ENCODE data around the gene PRIM2. TPM values are rescaled to one million over a fixed set of nuclear protein-coding genes. Genes with fewer than 3 reads are reported as not detected.

PRIM2 gene
- polyA plus RNA-seq, 1 donor from 2014 or later, result 10.0 TPM

GRCh38 chr6:57301757-57302156 is 15.7 kb upstream of the PRIM2 start:
- Histone ChIP-seq H3K9me3 (ENCODE audit: low read length) (no peaks in the 10 kb centered on the region), H3K9me2 (ENCODE audit: insufficient read depth, low read length) (no peaks in the 10 kb centered on the region), H3K4me3 (ENCODE audit: low read length) (no peak overlapping the region), H3K9ac (ENCODE audit: low read length) (no peak overlapping the region), H2AFZ (ENCODE audit: low read depth, low read length) (no peak overlapping the region), H3K4me2 (ENCODE audit: low read length) (no peak overlapping the region), H3K79me2 (replicated peaks; ENCODE audit: insufficient read depth, low read length) (no peaks in the 10 kb centered on the region), H3K27ac (ENCODE audit: low read length) (no peak overlapping the region), H3K27me3 (ENCODE audit: insufficient read depth, low read depth, low read length) (no peaks in the 10 kb centered on the region), H4K20me1 (ENCODE audit: insufficient read depth) (no peaks in the 10 kb centered on the region), H3K36me3 (ENCODE audit: insufficient read depth, low read length) (no peaks in the 10 kb centered on the region), H3F3A (ENCODE audit: insufficient read depth, low read length, poor library complexity, severe bottlenecking) (no peaks in the 10 kb centered on the region)
- TF ChIP-seq POLR2AphosphoS5 (IDR thresholded peaks at IDR 0.05), result no peak
- TF ChIP-seq SMC3 (conservative IDR thresholded peaks at IDR 0.05; ENCODE audit: poor library complexity), result no peak
- no peak for TF ChIP-seq TAF1 (IDR thresholded peaks at IDR 0.05; ENCODE audit: low read depth)
- TF ChIP-seq EP300 (conservative IDR thresholded peaks at IDR 0.05; ENCODE audit: poor library complexity, severe bottlenecking), result no peak
- TF ChIP-seq CTCF (IDR thresholded peaks at IDR 0.05; ENCODE audit: poor library complexity, severe bottlenecking), result no peak
- no peak for TF ChIP-seq REST (IDR thresholded peaks at IDR 0.05; ENCODE audit: borderline replicate concordance)
- no peak for TF ChIP-seq MXI1 (conservative IDR thresholded peaks at IDR 0.05; ENCODE audit: poor library complexity, severe bottlenecking)
- TF ChIP-seq RAD21 (conservative IDR thresholded peaks at IDR 0.05), result no peak
- no peak for TF ChIP-seq EZH2 (IDR thresholded peaks at IDR 0.05; ENCODE audit: borderline replicate concordance, insufficient read depth, low read length, poor library complexity, severe bottlenecking)

- no peaks in the 10 kb centered on the region for H3K79me2 ChIP-seq (replicated peaks; ENCODE audit: insufficient read depth, low read length)
- no peaks in the 10 kb centered on the region for H3K27me3 ChIP-seq (ENCODE audit: insufficient read depth, low read depth, low read length)
- TF ChIP-seq EZH2 (IDR thresholded peaks at IDR 0.05; ENCODE audit: borderline replicate concordance, insufficient read depth, low read length, poor library complexity, severe bottlenecking) (no peak), POLR2AphosphoS5 (IDR thresholded peaks at IDR 0.05) (no peak), REST (IDR thresholded peaks at IDR 0.05; ENCODE audit: borderline replicate concordance) (no peak), RAD21 (conservative IDR thresholded peaks at IDR 0.05) (no peak), EP300 (conservative IDR thresholded peaks at IDR 0.05; ENCODE audit: poor library complexity, severe bottlenecking) (no peak), MXI1 (conservative IDR thresholded peaks at IDR 0.05; ENCODE audit: poor library complexity, severe bottlenecking) (no peak), SMC3 (conservative IDR thresholded peaks at IDR 0.05; ENCODE audit: poor library complexity) (no peak), TAF1 (IDR thresholded peaks at IDR 0.05; ENCODE audit: low read depth) (no peak), CTCF (IDR thresholded peaks at IDR 0.05; ENCODE audit: poor library complexity, severe bottlenecking) (no peak)
- no peak overlapping the region for H3K9ac ChIP-seq (ENCODE audit: low read length)
- no peaks in the 10 kb centered on the region for H3F3A ChIP-seq (ENCODE audit: insufficient read depth, low read length, poor library complexity, severe bottlenecking)
- H3K4me3 ChIP-seq (ENCODE audit: low read length), result no peak overlapping the region
- no peaks in the 10 kb centered on the region for H3K9me2 ChIP-seq (ENCODE audit: insufficient read depth, low read length)
- H3K36me3 ChIP-seq (ENCODE audit: insufficient read depth, low read length), result no peaks in the 10 kb centered on the region
- H2AFZ ChIP-seq (ENCODE audit: low read depth, low read length), result no peak overlapping the region
- no peaks in the 10 kb centered on the region for H4K20me1 ChIP-seq (ENCODE audit: insufficient read depth)
- H3K4me2 ChIP-seq (ENCODE audit: low read length), result no peak overlapping the region
- no peak overlapping the region for H3K27ac ChIP-seq (ENCODE audit: low read length)
- H3K9me3 ChIP-seq (ENCODE audit: low read length), result no peaks in the 10 kb centered on the region
These were observed 15.0 kb upstream of the PRIM2 start for GRCh38 chr6:57302477-57302876.

Data from neural cell (in vitro differentiated cells).